ENCODE measurements around the gene NUP93. TPM values are rescaled to one million over a fixed set of nuclear protein-coding genes. Genes with fewer than 3 reads are reported as not detected.
A peak's percentile ranks its signal among the peaks of the same experiment; 100 is the strongest.

Gene NUP93
- total RNA-seq, 2 donors from 2014 or later = 38.8 to 73.3 TPM

GRCh38 chr16:56872863-56873391, 143.0 kb downstream of the NUP93 start:
- Histone ChIP-seq H3K27ac (no peak overlapping the region), H3K9me3 (no peaks in the 10 kb centered on the region), H3K4me3 (no peak overlapping the region), H3K27me3 (replicated peaks; ENCODE audit: insufficient read depth) (no peaks in the 10 kb centered on the region), H3K4me1 (replicated peaks) (peaks cover 3% of the 10 kb centered on the region), H3K36me3 (no peaks in the 10 kb centered on the region)
- DNase-seq (ENCODE audit: low spot score) = no peak
- no peak for TF ChIP-seq POLR2A (IDR thresholded peaks at IDR 0.05)
- TF ChIP-seq CTCF (IDR thresholded peaks at IDR 0.05) = no peak
- no peak for TF ChIP-seq POLR2AphosphoS5 (IDR thresholded peaks at IDR 0.05)
- 90% methylated on average over 10 of the region's 10 CpGs for WGBS
- intact Hi-C loops (cut with DNase I) = no loop called here

- WGBS = 25% methylated on average over 11 of the region's 11 CpGs
- H3K4me1 ChIP-seq (replicated peaks) = peaks cover 3% of the 10 kb centered on the region
- H3K36me3 ChIP-seq = no peaks in the 10 kb centered on the region
- H3K4me3 ChIP-seq = no peak overlapping the region
- intact Hi-C loops (cut with DNase I) = no loop called here
- peak overlapping the region; percentile 8 to 24 for H3K27ac ChIP-seq
- no peak for TF ChIP-seq POLR2A (IDR thresholded peaks at IDR 0.05)
- TF ChIP-seq CTCF (IDR thresholded peaks at IDR 0.05) = peak in 1 of 4 experiments; percentile 7
- DNase-seq (ENCODE audit: low spot score) = peak; percentile 23
- no peaks in the 10 kb centered on the region for H3K9me3 ChIP-seq
- no peaks in the 10 kb centered on the region for H3K27me3 ChIP-seq (replicated peaks; ENCODE audit: insufficient read depth)
These were observed 144.9 kb downstream of the NUP93 start for GRCh38 chr16:56874800-56875199.

- H3K4me1 ChIP-seq (replicated peaks) = peaks cover 1% of the 10 kb centered on the region
- H3K27me3 ChIP-seq (replicated peaks; ENCODE audit: insufficient read depth) = no peaks in the 10 kb centered on the region
- no peak for DNase-seq (ENCODE audit: low spot score)
- TF ChIP-seq POLR2A (IDR thresholded peaks at IDR 0.05) = no peak
- H3K9me3 ChIP-seq = no peaks in the 10 kb centered on the region
- no peaks in the 10 kb centered on the region for H3K36me3 ChIP-seq
- no peak overlapping the region for H3K4me3 ChIP-seq
- intact Hi-C loops (cut with DNase I) = no loop called here
- WGBS = 73% methylated on average over 4 of the region's 4 CpGs
- no peak overlapping the region for H3K27ac ChIP-seq
These were observed 146.1 kb downstream of the NUP93 start for GRCh38 chr16:56876048-56876447.

- WGBS = 97% methylated on average over 12 of the region's 13 CpGs
- Histone ChIP-seq H3K4me1 (replicated peaks) (no peaks in the 10 kb centered on the region), H3K36me3 (no peaks in the 10 kb centered on the region), H3K4me3 (no peak overlapping the region), H3K27me3 (replicated peaks; ENCODE audit: insufficient read depth) (no peaks in the 10 kb centered on the region), H3K9me3 (no peaks in the 10 kb centered on the region), H3K27ac (no peak overlapping the region)
- no peak for TF ChIP-seq POLR2AphosphoS5 (IDR thresholded peaks at IDR 0.05)
- no peak for DNase-seq (ENCODE audit: low spot score)
- intact Hi-C loops (cut with DNase I) = no loop called here
These were observed 147.7 kb downstream of the NUP93 start for GRCh38 chr16:56877486-56878182.

GRCh38 chr16:56878282-56878854, 148.4 kb downstream of the NUP93 start:
- WGBS = 93% methylated on average over 8 of the region's 8 CpGs
- Histone ChIP-seq H3K9me3 (no peaks in the 10 kb centered on the region), H3K4me3 (no peak overlapping the region), H3K36me3 (no peaks in the 10 kb centered on the region), H3K27me3 (replicated peaks; ENCODE audit: insufficient read depth) (no peaks in the 10 kb centered on the region), H3K27ac (no peak overlapping the region), H3K4me1 (replicated peaks) (no peaks in the 10 kb centered on the region)
- intact Hi-C loops (cut with DNase I) = no loop called here
- TF ChIP-seq POLR2AphosphoS5 (IDR thresholded peaks at IDR 0.05) = no peak
- no peak for TF ChIP-seq POLR2A (IDR thresholded peaks at IDR 0.05)
- TF ChIP-seq CTCF (IDR thresholded peaks at IDR 0.05) = no peak
- no peak for DNase-seq (ENCODE audit: low spot score)

- Histone ChIP-seq H3K27me3 (replicated peaks; ENCODE audit: insufficient read depth) (no peaks in the 10 kb centered on the region), H3K9me3 (no peaks in the 10 kb centered on the region), H3K27ac (no peak overlapping the region), H3K4me3 (no peak overlapping the region), H3K36me3 (no peaks in the 10 kb centered on the region), H3K4me1 (replicated peaks) (no peaks in the 10 kb centered on the region)
- DNase-seq (ENCODE audit: low spot score) = no peak
- intact Hi-C loops (cut with DNase I) = no loop called here
- TF ChIP-seq POLR2A (IDR thresholded peaks at IDR 0.05) (no peak), POLR2AphosphoS5 (IDR thresholded peaks at IDR 0.05) (no peak)
- 81% methylated on average over 9 of the region's 9 CpGs for WGBS
These were observed 149.3 kb downstream of the NUP93 start for GRCh38 chr16:56879276-56879675.

Data from prostate gland (tissue), 2 donors.